Adrenal gland (tissue), 12 donors: ENCODE data around the gene AGAP3. TPM values are rescaled to one million over a fixed set of nuclear protein-coding genes. Genes with fewer than 3 reads are reported as not detected.
A peak's percentile ranks its signal among the peaks of the same experiment; 100 is the strongest.

Source experiments
- DNase-seq, 7 donors: peaks; one replicate each; pipeline ENCODE4 v3.0.0-alpha.2; 2019 to 2020
- H3K27ac ChIP-seq, 5 donors: fragments of 200-600 bp; sonication (generic) in 4 of 5; 1 replicate in 3 of 5; 2 replicates in 2 of 5; pipeline versions ENCODE4 v1.5.1 to v1.8.0; 2016 to 2020; ENCODE audit warnings: mild to moderate bottlenecking in 1 of 5
- H3K27me3 ChIP-seq: fragments of 200-600 bp; 2 replicates; pipeline ENCODE4 v1.8.0; 2021
- H3K36me3 ChIP-seq, 2 donors: fragments of 200-600 bp; replicated peaks in 1 of 2; 1 replicate in 1 of 2; 2 replicates in 1 of 2; pipeline versions ENCODE4 v1.5.1 to v1.8.0; 2018 to 2022
- H3K4me1 ChIP-seq, 2 donors: fragments of 200-600 bp; replicated peaks in 1 of 2; 1 replicate in 1 of 2; 2 replicates in 1 of 2; pipeline versions ENCODE4 v1.5.1 to v1.8.0; 2018 to 2021
- H3K4me3 ChIP-seq, 4 donors: fragments of 200-600 bp; sonication (generic) in 3 of 4; one replicate each; pipeline ENCODE4 v1.5.1; 2016 to 2018
- H3K9me3 ChIP-seq, 3 donors: fragments of 200-600 bp; sonication (generic) in 1 of 3; replicated peaks in 1 of 3; 1 replicate in 2 of 3; 2 replicates in 1 of 3; pipeline versions ENCODE4 v1.5.1 to v1.8.0; 2016 to 2021
- POLR2A ChIP-seq, 2 donors: fragments of 450-650 bp; IDR thresholded peaks; one replicate each; pipeline ENCODE4 v1.6.1; 2017; ENCODE audit warnings: antibody characterized with exemption in 2 of 2, mild to moderate bottlenecking in 2 of 2, moderate library complexity in 1 of 2
- WGBS, 4 donors: extraction: QIAGEN DNeasy Blood & Tissue Kit in 2 of 4; methylation state at CpG; one replicate each; pipeline versions ENCODE4 v1.1.5 to v1.1.7; 2013 to 2017; 5-methylcytosine and 5-hydroxymethylcytosine counted together
- intact Hi-C, 2 donors: fragments of 100-400 bp; cut with DNase I; formaldehyde crosslinking; loops; one replicate each; pipeline versions ENCODE4 v1.14.1 to v1.15.0; 2022 to 2023
- polyA plus RNA-seq, 3 donors: library from polyadenylated mRNA; stranded (reverse); fragments of 200-250 nt in 2 of 3; fragments of 350-450 nt in 1 of 3; fragmentation: Illumina TruSeq in 1 of 3; extraction: RNeasy Lipid Tissue Mini Kit (QIAGEN cat#74804) in 1 of 3; gene quantifications; one replicate each; pipeline ENCODE4 v1.2.3, GENCODE V29; 2013 to 2014
- total RNA-seq, 9 donors: library from RNA; depleted of rRNA in 4 of 9; stranded (reverse); fragments of >200 nt in 4 of 9; fragments of 120-200 nt in 1 of 9; fragmentation: NEBNext Ultra II Directional in 1 of 9; extraction: Animal tissue kit (Norgen Biotek cat#: 25700) in 1 of 9; gene quantifications; one replicate each; pipeline versions ENCODE4 v1.1.0 to v1.2.4, GENCODE V29; 2013 to 2023
- TF ChIP-seq, protein P1 (sequence below), 6 experiments: fragments of 450-650 bp in 4 of 6; fragments of 200-600 bp in 2 of 6; sonication (generic) in 1 of 6; IDR thresholded peaks; 1 replicate in 5 of 6; 2 replicates in 1 of 6; pipeline versions ENCODE4 v1.5.1 to v1.8.0; 2016 to 2021; ENCODE audit warnings: antibody characterized with exemption in 6 of 6, mild to moderate bottlenecking in 2 of 6, moderate library complexity in 1 of 6
- donor health status: healthy with polysubstance abuse.
- donor health status: Bipolar disorder and iron deficiency.
- donor health status: DM: yes; HTN: yes; CAD: no.
- donor health status: DM: no; HTN: no; CAD: no.
- donor health status: DM: no; HTN: no; CAD: no.
- donor health status: DM: yes; HTN: yes; CAD: no.

AGAP3 gene
- total and polyA plus RNA-seq, 12 donors = 17.2 to 236 (median 50.9) TPM

DNA sequence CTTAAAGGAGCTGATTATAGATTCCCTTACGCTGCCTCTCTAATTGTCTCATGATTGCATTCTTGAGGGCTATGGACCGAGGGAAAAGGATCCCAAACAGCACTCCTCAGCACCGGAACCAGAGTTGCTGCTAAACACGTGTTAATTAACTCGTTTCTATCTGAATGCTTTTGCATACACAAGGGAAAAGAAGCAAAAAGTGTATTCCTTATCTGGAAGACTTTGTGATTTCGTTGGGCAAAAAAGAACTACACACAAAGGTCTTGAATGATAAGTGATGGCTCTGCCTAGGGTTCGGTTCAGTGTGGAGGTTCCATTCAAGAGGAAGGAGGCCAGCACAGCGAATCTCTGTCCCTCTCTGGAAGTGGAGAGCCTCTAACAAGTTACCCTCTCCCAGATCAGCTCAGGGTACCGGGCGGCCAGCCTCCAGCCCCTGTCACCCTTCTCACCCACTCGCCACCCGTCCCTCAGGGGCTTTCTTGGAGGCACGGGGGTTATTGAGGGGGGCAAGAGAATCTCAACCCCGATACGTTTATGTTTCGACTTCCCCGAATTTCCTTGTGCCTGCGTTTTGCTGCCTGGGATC is 27.4 kb upstream of the AGAP3 start:
- TF ChIP-seq POLR2A (IDR thresholded peaks at IDR 0.05) = no peak
- TF ChIP-seq, protein P1, sequence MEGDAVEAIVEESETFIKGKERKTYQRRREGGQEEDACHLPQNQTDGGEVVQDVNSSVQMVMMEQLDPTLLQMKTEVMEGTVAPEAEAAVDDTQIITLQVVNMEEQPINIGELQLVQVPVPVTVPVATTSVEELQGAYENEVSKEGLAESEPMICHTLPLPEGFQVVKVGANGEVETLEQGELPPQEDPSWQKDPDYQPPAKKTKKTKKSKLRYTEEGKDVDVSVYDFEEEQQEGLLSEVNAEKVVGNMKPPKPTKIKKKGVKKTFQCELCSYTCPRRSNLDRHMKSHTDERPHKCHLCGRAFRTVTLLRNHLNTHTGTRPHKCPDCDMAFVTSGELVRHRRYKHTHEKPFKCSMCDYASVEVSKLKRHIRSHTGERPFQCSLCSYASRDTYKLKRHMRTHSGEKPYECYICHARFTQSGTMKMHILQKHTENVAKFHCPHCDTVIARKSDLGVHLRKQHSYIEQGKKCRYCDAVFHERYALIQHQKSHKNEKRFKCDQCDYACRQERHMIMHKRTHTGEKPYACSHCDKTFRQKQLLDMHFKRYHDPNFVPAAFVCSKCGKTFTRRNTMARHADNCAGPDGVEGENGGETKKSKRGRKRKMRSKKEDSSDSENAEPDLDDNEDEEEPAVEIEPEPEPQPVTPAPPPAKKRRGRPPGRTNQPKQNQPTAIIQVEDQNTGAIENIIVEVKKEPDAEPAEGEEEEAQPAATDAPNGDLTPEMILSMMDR (IDR thresholded peaks at IDR 0.05) = no peak
- no peaks in the 10 kb centered on the region for H3K27me3 ChIP-seq
- H3K27ac ChIP-seq = peak overlapping the region; percentile 92 to 96 (median 96)
- H3K4me3 ChIP-seq = peak overlapping the region in 3 of 4 donors; percentile 49 to 98 (median 95)
- H3K9me3 ChIP-seq = no peaks in the 10 kb centered on the region
- intact Hi-C loops = no loop called here
- 5 to 9% (median 7%) methylated on average over 7 to 18 of the region's 18 CpGs for WGBS, 4 donors
- peak in 2 of 7 donors; percentile 37 to 42 for DNase-seq
- H3K36me3 ChIP-seq = no peaks in the 10 kb centered on the region
- peaks cover 40 to 57% of the 10 kb centered on the region in 2 donors for H3K4me1 ChIP-seq

DNA sequence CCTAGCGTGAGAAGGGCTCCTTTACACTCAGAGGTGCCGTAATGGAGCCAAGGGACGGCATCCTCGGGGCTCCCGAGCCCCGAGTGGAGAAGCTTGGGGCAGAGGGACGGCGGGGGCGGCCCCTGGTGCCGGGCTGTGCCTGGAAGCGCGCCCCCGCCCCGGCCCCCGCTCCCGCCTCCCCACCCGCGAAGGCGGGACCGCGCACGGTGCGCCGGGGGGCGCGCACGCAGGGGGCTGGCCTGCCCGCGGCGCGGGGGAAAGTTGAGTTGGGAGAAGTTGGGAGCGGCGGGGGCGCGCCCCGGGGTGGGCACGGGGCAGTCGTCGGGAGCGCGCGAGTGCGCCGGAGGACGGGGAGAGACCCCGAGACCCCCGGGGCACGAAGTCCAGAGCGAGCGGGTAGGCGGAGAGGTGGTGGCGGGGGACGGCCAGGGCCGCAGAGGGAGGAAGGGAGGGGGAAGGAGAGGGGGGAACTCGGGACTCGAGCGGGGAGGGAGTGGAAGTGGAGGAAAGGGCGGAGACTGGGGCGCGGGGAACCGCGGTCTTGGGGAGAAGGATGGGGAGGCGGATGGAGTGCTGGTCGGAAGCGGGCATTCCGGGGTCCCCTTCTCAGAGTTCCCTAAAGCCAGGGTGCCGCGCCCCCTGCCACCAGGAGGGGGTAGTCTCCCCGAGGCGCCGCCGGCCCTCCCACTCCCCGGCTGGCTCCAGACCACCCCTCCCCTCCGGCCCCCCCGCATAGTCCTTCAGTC is 26.7 kb upstream of the AGAP3 start, which contains the start of gene SLC4A2:
Gene SLC4A2, plus strand, starts transcription at position 223 of the 746 bp plus-strand sequence. CDS start 2,399 bp downstream, outside the sequence.
- H3K9me3 ChIP-seq = no peaks in the 10 kb centered on the region
- H3K36me3 ChIP-seq = peaks cover 0 to 7% of the 10 kb centered on the region in 2 donors
- peaks cover 40 to 57% of the 10 kb centered on the region in 2 donors for H3K4me1 ChIP-seq
- peak; percentile 67 to 86 (median 73) for DNase-seq
- no peaks in the 10 kb centered on the region for H3K27me3 ChIP-seq
- H3K4me3 ChIP-seq = peak within 1 kb of the TSS; percentile 40 to 98 (median 72)
- H3K27ac ChIP-seq = peak within 1 kb of the TSS; percentile 92 to 96 (median 96)
- peak in 1 of 2 donors; percentile 34 for TF ChIP-seq POLR2A (IDR thresholded peaks at IDR 0.05)
- TF ChIP-seq, protein P1 (IDR thresholded peaks at IDR 0.05) = peak in 5 of 6 experiments; percentile 9 to 48 (median 39)
- intact Hi-C loops = no loop called here
- 1 to 2% (median 1%) methylated on average over 19 to 75 of the region's 75 CpGs for WGBS, 4 donors

DNA sequence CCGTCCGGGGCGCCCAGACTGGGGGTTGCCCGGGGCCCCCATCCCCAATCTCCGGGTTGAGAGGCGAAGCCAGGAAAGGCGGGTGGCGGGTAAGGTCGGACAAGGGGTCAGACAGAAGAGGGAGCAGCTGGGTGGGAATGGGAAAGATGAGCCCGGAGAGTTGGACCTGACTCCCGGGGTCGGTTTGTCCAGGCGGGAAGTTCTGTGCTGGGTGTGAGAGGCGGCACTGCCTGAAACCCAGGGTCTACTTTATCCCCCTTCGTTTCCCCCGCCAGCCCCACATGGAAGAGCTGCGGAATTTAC is 26.2 kb upstream of the AGAP3 start:
- Histone ChIP-seq H3K27ac (peak overlapping the region in 4 of 5 donors; percentile 92 to 96 (median 95)), H3K36me3 (peaks cover 0 to 12% of the 10 kb centered on the region in 2 donors), H3K9me3 (no peaks in the 10 kb centered on the region), H3K4me1 (peaks cover 40 to 57% of the 10 kb centered on the region in 2 donors), H3K27me3 (no peaks in the 10 kb centered on the region), H3K4me3 (peak overlapping the region; percentile 40 to 98 (median 72))
- TF ChIP-seq POLR2A (IDR thresholded peaks at IDR 0.05) = no peak
- TF ChIP-seq, protein P1 (IDR thresholded peaks at IDR 0.05) = no peak
- intact Hi-C loops = no loop called here
- peak in 1 of 7 donors; percentile 59 for DNase-seq
- 2 to 4% (median 3%) methylated on average over 5 to 17 of the region's 17 CpGs for WGBS, 4 donors

- Histone ChIP-seq H3K27ac (peak overlapping the region in 3 of 5 donors; percentile 92 to 96 (median 96)), H3K4me1 (peaks cover 40 to 57% of the 10 kb centered on the region in 2 donors), H3K9me3 (no peaks in the 10 kb centered on the region), H3K27me3 (no peaks in the 10 kb centered on the region), H3K4me3 (peak overlapping the region in 3 of 4 donors; percentile 49 to 98 (median 95)), H3K36me3 (peaks cover 0 to 17% of the 10 kb centered on the region in 2 donors)
- intact Hi-C loops = no loop called here
- peak in 5 of 7 donors; percentile 50 to 86 (median 54) for DNase-seq
- TF ChIP-seq, protein P1 (IDR thresholded peaks at IDR 0.05) = no peak
- TF ChIP-seq POLR2A (IDR thresholded peaks at IDR 0.05) = no peak
- 11 to 14% (median 13%) methylated on average over 13 to 21 of the region's 21 CpGs for WGBS, 4 donors
These were observed 25.7 kb upstream of the AGAP3 start for GRCh38 chr7:151060416-151061212.
